Activated T-helper 1 cell treated with anti-CD3 and anti-CD28 coated beads, Interleukin-12 subunit alpha, Interleukin-12 subunit beta, Interleukin-2, Interleukin-4 antibody, amounts not matched to agents 30 ng/mL and 10 ng/mL and 1 ng/mL, durations not matched to agents 14 hours and 24 hours and 36 hours (primary cell): ENCODE measurements around the gene AP4S1. TPM values are rescaled to one million over a fixed set of nuclear protein-coding genes. Genes with fewer than 3 reads are reported as not detected.

ENCODE experiments used
- DNase-seq: peaks from one replicate; pipeline ENCODE4 v3.0.0; 2021; ENCODE audit warnings: low spot score
- H3K27ac Mint-ChIP-seq: one replicate; pipeline ENCODE4 v1.8.0; 2021; ENCODE audit warnings: mild to moderate bottlenecking, mixed read lengths
- H3K27me3 Mint-ChIP-seq: one replicate; pipeline ENCODE4 v1.8.0; 2022; ENCODE audit warnings: mild to moderate bottlenecking, moderate library complexity, mixed read lengths; ENCODE audit not compliant: insufficient read depth
- H3K36me3 Mint-ChIP-seq: one replicate; pipeline ENCODE4 v1.8.0; 2021; ENCODE audit warnings: low read depth, mixed read lengths
- H3K4me1 Mint-ChIP-seq: one replicate; pipeline ENCODE4 v1.8.0; 2021; ENCODE audit warnings: low read depth, mixed read lengths
- H3K4me3 Mint-ChIP-seq: one replicate; pipeline ENCODE4 v1.8.0; 2021; ENCODE audit warnings: mild to moderate bottlenecking, moderate library complexity, mixed read lengths
- H3K9me3 Mint-ChIP-seq: one replicate; pipeline ENCODE4 v1.8.0; 2021; ENCODE audit warnings: mixed read lengths
- intact Hi-C: fragments of 100-400 bp; cut with micrococcal nuclease; formaldehyde crosslinking; loops from one replicate; pipeline ENCODE4 v1.15.1; 2024
- total RNA-seq: library from RNA; stranded (reverse); gene quantifications from 2 replicates; pipeline ENCODE4 v1.2.3, GENCODE V29; 2022

The AP4S1 gene
- total RNA-seq, 1 donor from 2014 or later: 8.5 TPM

GRCh38 chr14:31018057-31018645 is 7.3 kb upstream of the AP4S1 start:
- no peaks in the 10 kb centered on the region for H3K9me3 Mint-ChIP-seq
- H3K4me3 Mint-ChIP-seq: no peak overlapping the region
- DNase-seq: no peak
- no peaks in the 10 kb centered on the region for H3K27me3 Mint-ChIP-seq
- intact Hi-C loops: no loop called here
- H3K36me3 Mint-ChIP-seq: peaks cover 13% of the 10 kb centered on the region
- H3K4me1 Mint-ChIP-seq: peaks cover 23% of the 10 kb centered on the region
- no peak overlapping the region for H3K27ac Mint-ChIP-seq

- no peak for DNase-seq
- no peaks in the 10 kb centered on the region for H3K27me3 Mint-ChIP-seq
- no peak overlapping the region for H3K27ac Mint-ChIP-seq
- H3K9me3 Mint-ChIP-seq: no peaks in the 10 kb centered on the region
- intact Hi-C loops: loop anchor here (10.0 kb wide), 1 partner anchor 364 kb away; no protein-coding TSS in a partner anchor
- H3K4me3 Mint-ChIP-seq: no peak overlapping the region
- peaks cover 18% of the 10 kb centered on the region for H3K36me3 Mint-ChIP-seq
- H3K4me1 Mint-ChIP-seq: peaks cover 42% of the 10 kb centered on the region
These were observed 4.4 kb upstream of the AP4S1 start for GRCh38 chr14:31020834-31021575.

GRCh38 chr14:31021576-31021949 is 3.9 kb upstream of the AP4S1 start:
- peaks cover 38% of the 10 kb centered on the region for H3K4me1 Mint-ChIP-seq
- no peak overlapping the region for H3K4me3 Mint-ChIP-seq
- H3K27ac Mint-ChIP-seq: no peak overlapping the region
- intact Hi-C loops: loop anchor here (10.0 kb wide), 1 partner anchor 363 kb away; no protein-coding TSS in a partner anchor
- H3K36me3 Mint-ChIP-seq: peaks cover 18% of the 10 kb centered on the region
- no peak for DNase-seq
- H3K9me3 Mint-ChIP-seq: no peaks in the 10 kb centered on the region
- no peaks in the 10 kb centered on the region for H3K27me3 Mint-ChIP-seq

- intact Hi-C loops: loop anchor here (10.0 kb wide), 1 partner anchor 362 kb away; no protein-coding TSS in a partner anchor
- Mint-ChIP-seq H3K4me1 (peaks cover 46% of the 10 kb centered on the region), H3K27me3 (no peaks in the 10 kb centered on the region), H3K36me3 (peaks cover 17% of the 10 kb centered on the region), H3K9me3 (no peaks in the 10 kb centered on the region), H3K4me3 (no peak overlapping the region), H3K27ac (no peak overlapping the region)
- DNase-seq: no peak
These were observed 3.1 kb upstream of the AP4S1 start for GRCh38 chr14:31022386-31022785.

- Mint-ChIP-seq H3K4me1 (peaks cover 50% of the 10 kb centered on the region), H3K9me3 (no peaks in the 10 kb centered on the region), H3K27ac (no peak overlapping the region), H3K27me3 (no peaks in the 10 kb centered on the region), H3K4me3 (peak overlapping the region; percentile 0), H3K36me3 (peaks cover 15% of the 10 kb centered on the region)
- no peak for DNase-seq
- intact Hi-C loops: loop anchor here (10.0 kb wide), 1 partner anchor 361 kb away; no protein-coding TSS in a partner anchor
These were observed 1.4 kb upstream of the AP4S1 start for GRCh38 chr14:31024010-31024480.

GRCh38 chr14:31024577-31025366 is 677 bp upstream of the AP4S1 start:
- peak overlapping the region; percentile 90 for H3K4me3 Mint-ChIP-seq
- intact Hi-C loops: loop anchor here (1.0 to 10.0 kb wide), 7 partner anchors 360 to 1233 kb away; partner anchors contain the start of genes ARHGAP5, G2E3, HEATR5A and RNU6-7
- peak overlapping the region; percentile 81 for H3K27ac Mint-ChIP-seq
- peaks cover 51% of the 10 kb centered on the region for H3K4me1 Mint-ChIP-seq
- H3K9me3 Mint-ChIP-seq: no peaks in the 10 kb centered on the region
- H3K36me3 Mint-ChIP-seq: peaks cover 15% of the 10 kb centered on the region
- H3K27me3 Mint-ChIP-seq: no peaks in the 10 kb centered on the region
- DNase-seq: no peak

- H3K27me3 Mint-ChIP-seq: no peaks in the 10 kb centered on the region
- H3K4me3 Mint-ChIP-seq: peak within 1 kb of the TSS; percentile 99
- H3K4me1 Mint-ChIP-seq: peaks cover 55% of the 10 kb centered on the region
- peaks cover 12% of the 10 kb centered on the region for H3K36me3 Mint-ChIP-seq
- intact Hi-C loops: loop anchor here (1.0 to 10.0 kb wide), 13 partner anchors 21 to 1231 kb away; partner anchors contain the start of genes ARHGAP5, DTD2, G2E3 and HEATR5A
- DNase-seq: no peak
- peak within 1 kb of the TSS; percentile 96 for H3K27ac Mint-ChIP-seq
- H3K9me3 Mint-ChIP-seq: no peaks in the 10 kb centered on the region
These were observed 614 bp downstream of the AP4S1 start, which contains the start of gene STRN3 for GRCh38 chr14:31026077-31026449. Gene STRN3 (minus strand): TSS chr14:31026379. CDS start chr14:31026185, 194 bp downstream.

GRCh38 chr14:31026450-31027235 is 1.2 kb downstream of the AP4S1 start:
- no peaks in the 10 kb centered on the region for H3K9me3 Mint-ChIP-seq
- H3K27ac Mint-ChIP-seq: peak overlapping the region; percentile 96
- peak; percentile 90 for DNase-seq
- peaks cover 55% of the 10 kb centered on the region for H3K4me1 Mint-ChIP-seq
- peaks cover 11% of the 10 kb centered on the region for H3K36me3 Mint-ChIP-seq
- H3K4me3 Mint-ChIP-seq: peak overlapping the region; percentile 99
- intact Hi-C loops: loop anchor here (1.0 to 10.0 kb wide), 13 partner anchors 21 to 1231 kb away; partner anchors contain the start of genes ARHGAP5, DTD2, G2E3 and HEATR5A
- H3K27me3 Mint-ChIP-seq: no peaks in the 10 kb centered on the region

- Mint-ChIP-seq H3K4me3 (no peak overlapping the region), H3K27ac (no peak overlapping the region), H3K36me3 (peaks cover 8% of the 10 kb centered on the region), H3K4me1 (peaks cover 54% of the 10 kb centered on the region), H3K9me3 (no peaks in the 10 kb centered on the region), H3K27me3 (peaks cover 2% of the 10 kb centered on the region)
- intact Hi-C loops: loop anchor here (2.0 to 10.0 kb wide), 9 partner anchors 55 to 1229 kb away; partner anchors contain the start of genes ARHGAP5, G2E3, HEATR5A and RNU6-7
- no peak for DNase-seq
These were observed 2.4 kb downstream of the AP4S1 start for GRCh38 chr14:31027847-31028246.

- no peak overlapping the region for H3K4me3 Mint-ChIP-seq
- no peak for DNase-seq
- H3K27me3 Mint-ChIP-seq: peaks cover 2% of the 10 kb centered on the region
- no peaks in the 10 kb centered on the region for H3K9me3 Mint-ChIP-seq
- H3K36me3 Mint-ChIP-seq: peaks cover 8% of the 10 kb centered on the region
- H3K4me1 Mint-ChIP-seq: peaks cover 43% of the 10 kb centered on the region
- no peak overlapping the region for H3K27ac Mint-ChIP-seq
- intact Hi-C loops: loop anchor here (5.0 to 10.0 kb wide), 6 partner anchors 356 to 1228 kb away; partner anchors contain the start of genes ARHGAP5, G2E3, HEATR5A and RNU6-7
These were observed 3.8 kb downstream of the AP4S1 start for GRCh38 chr14:31029016-31029970.

- H3K27ac Mint-ChIP-seq: no peak overlapping the region
- peaks cover 3% of the 10 kb centered on the region for H3K36me3 Mint-ChIP-seq
- intact Hi-C loops: no loop called here
- H3K4me1 Mint-ChIP-seq: peaks cover 34% of the 10 kb centered on the region
- peaks cover 2% of the 10 kb centered on the region for H3K27me3 Mint-ChIP-seq
- H3K9me3 Mint-ChIP-seq: no peaks in the 10 kb centered on the region
- DNase-seq: no peak
- H3K4me3 Mint-ChIP-seq: no peak overlapping the region
These were observed 5.0 kb downstream of the AP4S1 start for GRCh38 chr14:31030469-31030868.
